ENCODE results near the gene LYZL2.
"Not testable (repeated sequence)": the region's sequence is repeated elsewhere in the genome, so short reads cannot be mapped to it uniquely, and the experiment has no call there.

LYZL2 gene

DNA sequence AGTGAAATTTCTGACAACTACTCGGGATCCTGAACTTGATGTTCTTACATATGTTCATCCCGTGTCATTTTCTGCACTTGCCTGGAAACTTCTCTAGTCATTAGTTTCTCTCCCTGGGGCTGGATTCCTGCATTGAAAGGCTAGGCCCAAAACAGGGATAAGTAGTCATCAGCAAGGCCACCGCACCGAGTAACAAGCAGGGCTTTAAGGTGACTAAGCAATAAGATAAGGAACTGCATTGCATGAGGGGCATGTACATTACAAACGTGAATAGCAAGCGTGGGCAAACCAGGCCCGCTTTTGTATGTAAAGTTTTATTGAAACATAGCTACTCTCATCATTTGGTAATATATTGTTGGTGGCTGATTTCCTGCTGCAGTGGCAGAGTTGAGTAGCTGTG is 977 bp downstream of the LYZL2 start:
- H3K36me3 ChIP-seq (ENCODE audit: control insufficient read depth in 1 of 2, insufficient read depth in 2 of 2, low read length in 2 of 2); H3K79me2 ChIP-seq (ENCODE audit: control insufficient read depth, insufficient read depth, low read length, poor library complexity); H4K8ac ChIP-seq (ENCODE audit: low read depth, low read length); H3K27me3 ChIP-seq (ENCODE audit: insufficient read depth, low read length); H3K79me1 ChIP-seq (ENCODE audit: low read length); H2BK5ac ChIP-seq (ENCODE audit: low read depth, low read length, poor library complexity); H3K9me3 ChIP-seq (ENCODE audit: insufficient read depth, low read depth, low read length); H4K91ac ChIP-seq (ENCODE audit: low read depth, low read length); H2BK12ac ChIP-seq (ENCODE audit: low read length); H2BK120ac ChIP-seq (ENCODE audit: insufficient read depth, low read length, poor library complexity); H2AFZ ChIP-seq (ENCODE audit: insufficient read depth, low read length, poor library complexity); H4K12ac ChIP-seq (ENCODE audit: low read depth, low read length); H3K4me2 ChIP-seq (ENCODE audit: low read length); H3K18ac ChIP-seq (ENCODE audit: low read length); H3K14ac ChIP-seq (ENCODE audit: low read length); H3K4me1 ChIP-seq (ENCODE audit: control insufficient read depth in 1 of 2, insufficient read depth in 2 of 2, low read length in 2 of 2); H3K23ac ChIP-seq (ENCODE audit: low read length); H2AK5ac ChIP-seq (ENCODE audit: low read length); H3K4ac ChIP-seq (ENCODE audit: low read depth, low read length); H3K27ac ChIP-seq (ENCODE audit: low read depth, low read length); H3K9ac ChIP-seq (ENCODE audit: low read length); H3K4me3 ChIP-seq (ENCODE audit: low read depth, low read length): not testable (repeated sequence)
- peak; percentile 54 to 65 for DNase-seq
- WGBS (ENCODE audit: extremely low coverage, insufficient coverage, insufficient read length), result no CpG with 5 or more reads among the region's 7 CpGs

DNA sequence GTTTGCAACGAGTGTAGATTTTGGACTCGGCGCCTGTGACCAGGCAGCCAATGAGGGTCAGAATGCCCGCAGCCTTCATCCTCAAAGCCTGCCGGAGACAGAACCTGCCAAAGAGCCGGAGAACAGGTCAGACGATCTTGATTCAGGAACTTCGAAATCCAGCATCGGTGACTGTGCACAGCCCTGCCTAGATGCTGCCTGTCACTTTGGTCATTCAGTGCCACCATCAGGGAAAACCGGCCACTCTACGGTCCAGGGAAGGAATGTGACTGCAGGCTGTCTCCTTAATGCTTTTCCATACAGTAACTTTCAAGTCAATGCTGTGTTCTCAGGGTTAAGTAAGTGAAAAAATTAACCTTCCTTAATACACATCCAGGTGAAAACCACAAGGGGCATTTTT is 2.7 kb downstream of the LYZL2 start:
- WGBS (ENCODE audit: extremely low coverage, insufficient coverage, insufficient read length), result no CpG with 5 or more reads among the region's 11 CpGs
- not testable (repeated sequence) for H4K12ac ChIP-seq (ENCODE audit: low read depth, low read length); H3K79me2 ChIP-seq (ENCODE audit: control insufficient read depth, insufficient read depth, low read length, poor library complexity)

DNA sequence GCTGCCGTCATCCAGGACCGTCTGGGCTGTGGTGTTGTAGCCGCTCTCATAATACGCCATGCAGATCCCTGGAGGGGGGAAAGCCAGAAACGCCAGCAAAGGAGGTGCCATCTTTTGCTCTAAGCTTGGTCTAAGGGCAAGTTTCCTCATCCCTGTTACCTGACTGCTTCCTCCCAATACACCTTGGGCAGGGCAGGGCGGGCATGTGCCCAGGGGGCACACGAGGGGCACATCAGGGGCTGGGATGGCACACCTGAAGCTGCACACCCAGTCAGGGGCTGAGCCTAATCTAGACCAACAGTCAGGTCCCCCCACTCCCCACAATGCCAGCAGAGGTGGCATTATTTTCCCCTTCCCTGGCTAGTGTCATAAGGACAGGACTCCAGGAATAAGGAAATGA is 3.4 kb downstream of the LYZL2 start:
- not testable (repeated sequence) for H3K23ac ChIP-seq (ENCODE audit: low read length); H4K91ac ChIP-seq (ENCODE audit: low read depth, low read length); H3K9me3 ChIP-seq (ENCODE audit: insufficient read depth, low read depth, low read length); H2BK5ac ChIP-seq (ENCODE audit: low read depth, low read length, poor library complexity); H3K9ac ChIP-seq (ENCODE audit: low read length); H3K4me1 ChIP-seq (ENCODE audit: control insufficient read depth in 1 of 2, insufficient read depth in 2 of 2, low read length in 2 of 2); H4K12ac ChIP-seq (ENCODE audit: low read depth, low read length); H2BK12ac ChIP-seq (ENCODE audit: low read length); H3K14ac ChIP-seq (ENCODE audit: low read length); H3K4me2 ChIP-seq (ENCODE audit: low read length); H2AFZ ChIP-seq (ENCODE audit: insufficient read depth, low read length, poor library complexity); H3K79me2 ChIP-seq (ENCODE audit: control insufficient read depth, insufficient read depth, low read length, poor library complexity); H3K27me3 ChIP-seq (ENCODE audit: insufficient read depth, low read length); DNase-seq; H3K36me3 ChIP-seq (ENCODE audit: control insufficient read depth in 1 of 2, insufficient read depth in 2 of 2, low read length in 2 of 2); H3K27ac ChIP-seq (ENCODE audit: low read depth, low read length); H3K4me3 ChIP-seq (ENCODE audit: low read depth, low read length); H3K4ac ChIP-seq (ENCODE audit: low read depth, low read length); H3K18ac ChIP-seq (ENCODE audit: low read length); H2BK120ac ChIP-seq (ENCODE audit: insufficient read depth, low read length, poor library complexity); H2AK5ac ChIP-seq (ENCODE audit: low read length); H4K8ac ChIP-seq (ENCODE audit: low read depth, low read length); H3K79me1 ChIP-seq (ENCODE audit: low read length)
- no CpG with 5 or more reads among the region's 7 CpGs for WGBS (ENCODE audit: extremely low coverage, insufficient coverage, insufficient read length)

More for the DNA sequence above, 2.7 kb downstream of the LYZL2 start:
- H3K14ac ChIP-seq (ENCODE audit: low read length); H3K79me1 ChIP-seq (ENCODE audit: low read length); H4K8ac ChIP-seq (ENCODE audit: low read depth, low read length); H2BK120ac ChIP-seq (ENCODE audit: insufficient read depth, low read length, poor library complexity); H3K23ac ChIP-seq (ENCODE audit: low read length); H2BK12ac ChIP-seq (ENCODE audit: low read length); H3K4ac ChIP-seq (ENCODE audit: low read depth, low read length); H3K9ac ChIP-seq (ENCODE audit: low read length); H3K36me3 ChIP-seq (ENCODE audit: control insufficient read depth in 1 of 2, insufficient read depth in 2 of 2, low read length in 2 of 2); H4K91ac ChIP-seq (ENCODE audit: low read depth, low read length); H3K27me3 ChIP-seq (ENCODE audit: insufficient read depth, low read length); H3K4me1 ChIP-seq (ENCODE audit: control insufficient read depth in 1 of 2, insufficient read depth in 2 of 2, low read length in 2 of 2); H2AK5ac ChIP-seq (ENCODE audit: low read length); H3K27ac ChIP-seq (ENCODE audit: low read depth, low read length); H3K9me3 ChIP-seq (ENCODE audit: insufficient read depth, low read depth, low read length); H3K4me2 ChIP-seq (ENCODE audit: low read length); H3K18ac ChIP-seq (ENCODE audit: low read length); H2AFZ ChIP-seq (ENCODE audit: insufficient read depth, low read length, poor library complexity); H2BK5ac ChIP-seq (ENCODE audit: low read depth, low read length, poor library complexity); H3K4me3 ChIP-seq (ENCODE audit: low read depth, low read length): not testable (repeated sequence)
- peak; percentile 70 to 78 for DNase-seq

- Histone ChIP-seq H2BK5ac (ENCODE audit: low read depth, low read length, poor library complexity) (no peak overlapping the region), H2BK12ac (ENCODE audit: low read length) (no peak overlapping the region), H3K9ac (ENCODE audit: low read length) (no peak overlapping the region), H3K14ac (ENCODE audit: low read length) (no peak overlapping the region), H3K36me3 (ENCODE audit: control insufficient read depth in 1 of 2, insufficient read depth in 2 of 2, low read length in 2 of 2) (no peaks in the 10 kb centered on the region), H3K79me2 (ENCODE audit: control insufficient read depth, insufficient read depth, low read length, poor library complexity) (no peaks in the 10 kb centered on the region), H2AFZ (ENCODE audit: insufficient read depth, low read length, poor library complexity) (no peak overlapping the region), H3K4me3 (ENCODE audit: low read depth, low read length) (no peak overlapping the region), H3K9me3 (ENCODE audit: insufficient read depth, low read depth, low read length) (no peaks in the 10 kb centered on the region), H3K4me1 (ENCODE audit: control insufficient read depth in 1 of 2, insufficient read depth in 2 of 2, low read length in 2 of 2) (no peaks in the 10 kb centered on the region), H3K4ac (ENCODE audit: low read depth, low read length) (no peak overlapping the region), H4K12ac (ENCODE audit: low read depth, low read length) (no peak overlapping the region), H2BK120ac (ENCODE audit: insufficient read depth, low read length, poor library complexity) (no peak overlapping the region), H3K23ac (ENCODE audit: low read length) (no peak overlapping the region), H2AK5ac (ENCODE audit: low read length) (no peak overlapping the region), H4K8ac (ENCODE audit: low read depth, low read length) (no peak overlapping the region), H3K27me3 (ENCODE audit: insufficient read depth, low read length) (no peaks in the 10 kb centered on the region), H4K91ac (ENCODE audit: low read depth, low read length) (no peak overlapping the region), H3K79me1 (ENCODE audit: low read length) (no peaks in the 10 kb centered on the region), H3K27ac (ENCODE audit: low read depth, low read length) (no peak overlapping the region), H3K18ac (ENCODE audit: low read length) (no peak overlapping the region), H3K4me2 (ENCODE audit: low read length) (no peak overlapping the region)
- DNase-seq, result no peak
- no CpG with 5 or more reads among the region's 3 CpGs for WGBS (ENCODE audit: extremely low coverage, insufficient coverage, insufficient read length)
Measured at GRCh38 chr10:30625080-30625479, 4.5 kb downstream of the LYZL2 start.
